Transverse colon (tissue), 4 donors: Measurements from ENCODE around the gene CLEC4F. TPM values are rescaled to one million over a fixed set of nuclear protein-coding genes. Genes with fewer than 3 reads are reported as not detected.

ENCODE experiments used
- DNase-seq: peaks from one replicate; pipeline ENCODE4 v3.0.0-alpha.2; 2019
- H3K27ac ChIP-seq, 4 donors: fragments of 200-600 bp; sonication (generic); 2 replicates each; pipeline ENCODE4 v1.5.1; 2016 to 2018; ENCODE audit warnings: inconsistent platforms in 4 of 4
- H3K27me3 ChIP-seq: fragments of 200-600 bp; sonication (generic); 2 replicates; pipeline ENCODE4 v1.5.1; 2017; ENCODE audit warnings: inconsistent platforms
- H3K36me3 ChIP-seq, 4 donors: fragments of 200-600 bp; sonication (generic); 2 replicates each; pipeline ENCODE4 v1.5.1; 2017 to 2019; ENCODE audit warnings: inconsistent platforms in 4 of 4
- H3K4me1 ChIP-seq, 4 donors: fragments of 200-600 bp; sonication (generic); 2 replicates each; pipeline ENCODE4 v1.5.1; 2017 to 2020; ENCODE audit warnings: inconsistent platforms in 4 of 4
- H3K4me3 ChIP-seq, 4 donors: fragments of 200-600 bp; sonication (generic); 1 replicate in 1 of 4; 2 replicates in 3 of 4; pipeline versions ENCODE4 v1.5.1 to v1.6.1; 2017 to 2019; ENCODE audit warnings: inconsistent platforms in 4 of 4
- H3K9me3 ChIP-seq, 2 donors: fragments of 200-600 bp; sonication (generic); 2 replicates each; pipeline ENCODE4 v1.5.1; 2017 to 2019; ENCODE audit warnings: inconsistent platforms in 2 of 2
- CTCF ChIP-seq, 5 experiments: fragments of 200-600 bp in 3 of 5; fragments of 450-650 bp in 2 of 5; sonication (generic) in 3 of 5; IDR thresholded peaks; 1 replicate in 2 of 5; 2 replicates in 3 of 5; pipeline ENCODE4 v1.5.1; 2016 to 2017; ENCODE audit warnings: antibody characterized with exemption in 5 of 5, inconsistent platforms in 3 of 5, mild to moderate bottlenecking in 2 of 5, moderate library complexity in 1 of 5
- EP300 ChIP-seq: sonication (generic); formaldehyde crosslinking; IDR thresholded peaks from one replicate; pipeline ENCODE4 v1.6.1; 2017; ENCODE audit warnings: antibody characterized with exemption, low read depth
- POLR2A ChIP-seq: fragments of 450-650 bp; IDR thresholded peaks from one replicate; pipeline ENCODE4 v1.6.1; 2016; ENCODE audit warnings: antibody characterized with exemption, mild to moderate bottlenecking, moderate library complexity
- POLR2AphosphoS5 ChIP-seq, 3 donors: sonication (generic); formaldehyde crosslinking; IDR thresholded peaks; one replicate each; pipeline ENCODE4 v1.6.1; 2016; ENCODE audit warnings: antibody characterized with exemption in 3 of 3
- WGBS, 2 donors: methylation state at CpG; one replicate each; pipeline ENCODE4 v1.1.5; 2018; ENCODE audit warnings: low coverage in 1 of 2; 5-methylcytosine and 5-hydroxymethylcytosine counted together
- in situ Hi-C, 4 donors: fragments of 200-750 bp; cut with MboI; loops; one replicate each; pipeline versions ENCODE4 v1.15.0 to v1.15.1; 2017; ENCODE audit warnings: low sequenced_read_pairs in 3 of 4, low pct_ligation_motif_present in 1 of 4, low pct_unique_long_range_greater_than_20kb in 1 of 4
- intact Hi-C: fragments of 100-400 bp; cut with DNase I; formaldehyde crosslinking; loops from one replicate; pipeline ENCODE4 v1.15.1; 2023; ENCODE audit warnings: low total_unique reads
- total RNA-seq, 4 donors: library from RNA; depleted of rRNA; stranded (reverse); fragments of >200 nt; gene quantifications; one replicate each; pipeline ENCODE4 v1.1.0, GENCODE V29; 2016

The CLEC4F gene
- under 1 TPM in 2 of 4 donors, not detected in 2; 0.14 to 0.32 TPM for total RNA-seq

- Histone ChIP-seq H3K9me3 (no peaks in the 10 kb centered on the region), H3K4me1 (no peaks in the 10 kb centered on the region), H3K27ac (no peak within 1 kb of the TSS), H3K4me3 (no peak within 1 kb of the TSS), H3K36me3 (no peaks in the 10 kb centered on the region), H3K27me3 (peaks cover 16% of the 10 kb centered on the region)
- DNase-seq, result no peak
- intact Hi-C loops (no loop called here), in situ Hi-C loops (no loop called here)
- TF ChIP-seq POLR2A (no peak), EP300 (no peak), CTCF (IDR thresholded peaks at IDR 0.05) (no peak), POLR2AphosphoS5 (IDR thresholded peaks at IDR 0.05) (no peak)
- 63 to 76% methylated on average over 2 to 7 of the region's 7 CpGs for WGBS, 2 donors
These were observed at the start of gene CLEC4F for GRCh38 chr2:70820499-70820898. TSS of gene CLEC4F (minus strand) at chr2:70820599. CDS start at chr2:70820523, 76 bp downstream.

- Histone ChIP-seq H3K36me3 (no peaks in the 10 kb centered on the region), H3K9me3 (no peaks in the 10 kb centered on the region), H3K27ac (no peak overlapping the region), H3K27me3 (peaks cover 48% of the 10 kb centered on the region), H3K4me3 (no peak overlapping the region), H3K4me1 (peaks cover 0 to 7% (median 1%) of the 10 kb centered on the region in 4 donors)
- DNase-seq, result no peak
- in situ Hi-C loops (loop anchor here in 2 of 4 donors (10.0 kb wide), 2 partner anchors 56 to 76 kb away; no protein-coding TSS in a partner anchor), intact Hi-C loops (no loop called here)
- TF ChIP-seq CTCF (IDR thresholded peaks at IDR 0.05) (no peak), POLR2A (no peak), POLR2AphosphoS5 (IDR thresholded peaks at IDR 0.05) (no peak), EP300 (no peak)
- 52 to 67% methylated on average over 1 of the region's 1 CpG for WGBS, 2 donors
These were observed 48.6 kb upstream of the CLEC4F start for GRCh38 chr2:70868970-70869369.

- no peaks in the 10 kb centered on the region for H3K36me3 ChIP-seq
- H3K27ac ChIP-seq, result no peak overlapping the region
- in situ Hi-C loops, result loop anchor here in 2 of 4 donors (10.0 kb wide), 2 partner anchors 63 to 83 kb away; no protein-coding TSS in a partner anchor
- peak; percentile 79 for DNase-seq
- WGBS, 2 donors, result 33 to 36% methylated on average over 10 to 21 of the region's 21 CpGs
- H3K4me3 ChIP-seq, result no peak overlapping the region
- H3K4me1 ChIP-seq, result peaks cover 0 to 4% (median 0%) of the 10 kb centered on the region in 4 donors
- no peaks in the 10 kb centered on the region for H3K9me3 ChIP-seq
- peaks cover 74% of the 10 kb centered on the region for H3K27me3 ChIP-seq
- intact Hi-C loops, result no loop called here
- no peak for TF ChIP-seq EP300
- TF ChIP-seq POLR2AphosphoS5 (IDR thresholded peaks at IDR 0.05), result no peak
- peak; percentile 73 to 98 (median 88) for TF ChIP-seq CTCF (IDR thresholded peaks at IDR 0.05)
- no peak for TF ChIP-seq POLR2A
These were observed 41.6 kb upstream of the CLEC4F start for GRCh38 chr2:70861777-70862625.

- DNase-seq, result no peak
- WGBS, 2 donors, result 70 to 80% methylated on average over 1 of the region's 1 CpG
- Histone ChIP-seq H3K36me3 (no peaks in the 10 kb centered on the region), H3K27me3 (peaks cover 28% of the 10 kb centered on the region), H3K27ac (no peak overlapping the region), H3K9me3 (no peaks in the 10 kb centered on the region), H3K4me3 (no peak overlapping the region), H3K4me1 (no peaks in the 10 kb centered on the region)
- in situ Hi-C loops, result no loop called here
- TF ChIP-seq CTCF (IDR thresholded peaks at IDR 0.05) (no peak), EP300 (no peak), POLR2AphosphoS5 (IDR thresholded peaks at IDR 0.05) (no peak), POLR2A (no peak)
- intact Hi-C loops, result loop anchor here (5.0 kb wide), 1 partner anchor 1863 kb away; no protein-coding TSS in a partner anchor
These were observed 35.3 kb upstream of the CLEC4F start for GRCh38 chr2:70855667-70856066.
